ENCODE data around the gene EXOC1. TPM values are rescaled to one million over a fixed set of nuclear protein-coding genes. Genes with fewer than 3 reads are reported as not detected.
A peak's percentile ranks its signal among the peaks of the same experiment; 100 is the strongest.

EXOC1 gene
- total RNA-seq, 6 experiments from 2014 or later: 6.7 to 9.8 (median 9.2) TPM

GRCh38 chr4:55826986-55827385, 26.5 kb upstream of the EXOC1 start:
- DNase-seq (no peak), ATAC-seq (no peak)
- intact Hi-C loops (cut with DNase I): no loop called here
- Histone ChIP-seq H3K27ac (no peak overlapping the region), H3K4me1 (no peaks in the 10 kb centered on the region), H3K9me3 (no peaks in the 10 kb centered on the region), H3K36me3 (no peaks in the 10 kb centered on the region), H3K27me3 (no peaks in the 10 kb centered on the region), H3K4me3 (no peak overlapping the region)
- no peak for TF ChIP-seq CTCF (IDR thresholded peaks at IDR 0.05)
- TF ChIP-seq POLR2A (IDR thresholded peaks at IDR 0.05): no peak

DNA sequence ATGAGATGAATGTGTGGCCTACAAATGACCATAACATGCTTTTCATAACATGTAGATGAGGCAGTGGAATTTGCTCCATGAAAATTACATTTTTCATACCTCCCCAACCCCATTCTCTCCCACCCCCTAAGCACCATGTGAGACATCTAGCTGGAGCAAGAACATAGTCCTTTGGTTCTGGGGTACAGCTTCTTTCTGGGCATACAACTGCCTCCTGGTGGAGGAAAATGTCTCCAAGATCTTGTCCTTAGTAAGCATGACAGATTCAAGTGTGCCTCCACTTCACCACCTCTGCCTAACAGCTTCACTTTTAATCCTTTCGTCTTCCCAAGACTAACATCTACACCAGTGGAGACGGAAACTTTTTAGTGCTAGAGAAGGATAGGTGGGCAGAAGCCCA, 25.9 kb upstream of the EXOC1 start:
- TF ChIP-seq POLR2A (IDR thresholded peaks at IDR 0.05) (no peak), CTCF (IDR thresholded peaks at IDR 0.05) (no peak)
- no peak for ATAC-seq
- Histone ChIP-seq H3K36me3 (no peaks in the 10 kb centered on the region), H3K4me3 (no peak overlapping the region), H3K27ac (no peak overlapping the region), H3K9me3 (no peaks in the 10 kb centered on the region), H3K27me3 (no peaks in the 10 kb centered on the region), H3K4me1 (no peaks in the 10 kb centered on the region)
- intact Hi-C loops (cut with DNase I): no loop called here
- WGBS (ENCODE audit: insufficient coverage, low coverage, low lambda C conversion rate, missing lambda C conversion rate): 39% methylated on average over 2 of the region's 2 CpGs
- DNase-seq: no peak

DNA sequence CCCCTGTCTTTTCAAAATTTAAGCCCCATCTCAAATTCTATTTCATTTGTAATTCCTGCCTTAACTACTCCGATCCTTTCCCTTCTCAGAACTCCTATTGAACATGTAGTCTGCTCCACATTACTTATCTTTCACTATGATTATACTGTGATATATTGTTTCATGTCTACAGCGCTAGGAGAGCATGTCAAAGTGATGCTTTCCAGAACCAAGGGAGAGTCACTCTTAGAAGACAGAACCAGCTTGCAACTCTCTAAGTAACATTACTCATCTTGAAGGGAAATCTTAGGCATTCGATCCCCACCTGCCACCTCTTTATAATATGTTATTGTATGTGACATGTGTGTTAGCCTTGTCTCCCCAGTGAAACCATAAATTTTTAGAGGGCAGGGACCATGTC, 23.4 kb upstream of the EXOC1 start:
- no peaks in the 10 kb centered on the region for H3K9me3 ChIP-seq
- DNase-seq: no peak

DNA sequence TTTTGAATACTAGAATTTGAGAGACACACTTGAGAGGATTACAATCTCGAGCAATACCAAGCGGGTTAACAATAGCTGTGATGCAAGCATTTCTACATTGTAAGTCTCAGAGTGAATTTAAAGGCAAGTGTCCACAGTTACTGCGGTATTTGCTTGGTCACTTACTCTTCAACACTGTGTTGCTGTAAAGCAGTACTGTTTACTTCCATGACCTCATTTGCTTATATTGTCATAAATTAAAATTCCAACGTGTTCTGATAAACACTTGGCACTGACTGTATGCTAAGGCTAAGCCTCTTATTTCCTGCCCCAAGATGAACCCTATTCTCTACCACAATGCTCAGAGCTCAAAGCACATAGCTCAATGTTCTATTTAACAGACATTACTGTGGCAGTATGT, 22.7 kb upstream of the EXOC1 start:
- no peaks in the 10 kb centered on the region for H3K4me1 ChIP-seq
- DNase-seq (no peak), ATAC-seq (peak in 1 of 4 donors; percentile 28)
- WGBS (ENCODE audit: insufficient coverage, low coverage, low lambda C conversion rate, missing lambda C conversion rate): 44% methylated on average over 4 of the region's 4 CpGs
- no peaks in the 10 kb centered on the region for H3K27me3 ChIP-seq
- no peaks in the 10 kb centered on the region for H3K36me3 ChIP-seq
- TF ChIP-seq POLR2A (IDR thresholded peaks at IDR 0.05): no peak
- TF ChIP-seq CTCF (IDR thresholded peaks at IDR 0.05): no peak
- no peak overlapping the region for H3K27ac ChIP-seq
- intact Hi-C loops (cut with DNase I): no loop called here
- no peaks in the 10 kb centered on the region for H3K9me3 ChIP-seq
- H3K4me3 ChIP-seq: no peak overlapping the region

More for the DNA sequence above, 23.4 kb upstream of the EXOC1 start:
- H3K27ac ChIP-seq: no peak overlapping the region
- no peaks in the 10 kb centered on the region for H3K27me3 ChIP-seq
- no peaks in the 10 kb centered on the region for H3K36me3 ChIP-seq
- TF ChIP-seq CTCF (IDR thresholded peaks at IDR 0.05) (no peak), POLR2A (IDR thresholded peaks at IDR 0.05) (no peak)
- WGBS (ENCODE audit: insufficient coverage, low coverage, low lambda C conversion rate, missing lambda C conversion rate): 61% methylated on average over 3 of the region's 3 CpGs
- ATAC-seq: no peak
- H3K4me3 ChIP-seq: no peak overlapping the region
- no peaks in the 10 kb centered on the region for H3K4me1 ChIP-seq
- intact Hi-C loops (cut with DNase I): no loop called here
